Adrenal gland (tissue), 5 donors: Measurements from ENCODE around the gene CLDN10.

Experiments used
- CTCF ChIP-seq, 6 experiments: fragments of 450-650 bp in 4 of 6; fragments of 200-600 bp in 2 of 6; sonication (generic) in 1 of 6; IDR thresholded peaks; 1 replicate in 5 of 6; 2 replicates in 1 of 6; pipeline versions ENCODE4 v1.5.1 to v1.8.0; 2016 to 2021; ENCODE audit warnings: antibody characterized with exemption in 6 of 6, mild to moderate bottlenecking in 2 of 6, moderate library complexity in 1 of 6
- POLR2A ChIP-seq, 2 donors: fragments of 450-650 bp; IDR thresholded peaks; one replicate each; pipeline ENCODE4 v1.6.1; 2017; ENCODE audit warnings: antibody characterized with exemption in 2 of 2, mild to moderate bottlenecking in 2 of 2, moderate library complexity in 1 of 2
- donor health status: DM: no; HTN: no; CAD: no.

GRCh38 chr13:95585867-95586266 is 33.3 kb downstream of the CLDN10 start:
- no peak for TF ChIP-seq CTCF (IDR thresholded peaks at IDR 0.05)
- TF ChIP-seq POLR2A (IDR thresholded peaks at IDR 0.05), result no peak
